NCI-H1048 (cell line): ENCODE measurements around the gene RICTOR.

ENCODE experiments used
- DNase-seq: peaks from one replicate; lab custom pipeline; 2025; lab: John Stamatoyannopoulos, UW

RICTOR gene, protein sequence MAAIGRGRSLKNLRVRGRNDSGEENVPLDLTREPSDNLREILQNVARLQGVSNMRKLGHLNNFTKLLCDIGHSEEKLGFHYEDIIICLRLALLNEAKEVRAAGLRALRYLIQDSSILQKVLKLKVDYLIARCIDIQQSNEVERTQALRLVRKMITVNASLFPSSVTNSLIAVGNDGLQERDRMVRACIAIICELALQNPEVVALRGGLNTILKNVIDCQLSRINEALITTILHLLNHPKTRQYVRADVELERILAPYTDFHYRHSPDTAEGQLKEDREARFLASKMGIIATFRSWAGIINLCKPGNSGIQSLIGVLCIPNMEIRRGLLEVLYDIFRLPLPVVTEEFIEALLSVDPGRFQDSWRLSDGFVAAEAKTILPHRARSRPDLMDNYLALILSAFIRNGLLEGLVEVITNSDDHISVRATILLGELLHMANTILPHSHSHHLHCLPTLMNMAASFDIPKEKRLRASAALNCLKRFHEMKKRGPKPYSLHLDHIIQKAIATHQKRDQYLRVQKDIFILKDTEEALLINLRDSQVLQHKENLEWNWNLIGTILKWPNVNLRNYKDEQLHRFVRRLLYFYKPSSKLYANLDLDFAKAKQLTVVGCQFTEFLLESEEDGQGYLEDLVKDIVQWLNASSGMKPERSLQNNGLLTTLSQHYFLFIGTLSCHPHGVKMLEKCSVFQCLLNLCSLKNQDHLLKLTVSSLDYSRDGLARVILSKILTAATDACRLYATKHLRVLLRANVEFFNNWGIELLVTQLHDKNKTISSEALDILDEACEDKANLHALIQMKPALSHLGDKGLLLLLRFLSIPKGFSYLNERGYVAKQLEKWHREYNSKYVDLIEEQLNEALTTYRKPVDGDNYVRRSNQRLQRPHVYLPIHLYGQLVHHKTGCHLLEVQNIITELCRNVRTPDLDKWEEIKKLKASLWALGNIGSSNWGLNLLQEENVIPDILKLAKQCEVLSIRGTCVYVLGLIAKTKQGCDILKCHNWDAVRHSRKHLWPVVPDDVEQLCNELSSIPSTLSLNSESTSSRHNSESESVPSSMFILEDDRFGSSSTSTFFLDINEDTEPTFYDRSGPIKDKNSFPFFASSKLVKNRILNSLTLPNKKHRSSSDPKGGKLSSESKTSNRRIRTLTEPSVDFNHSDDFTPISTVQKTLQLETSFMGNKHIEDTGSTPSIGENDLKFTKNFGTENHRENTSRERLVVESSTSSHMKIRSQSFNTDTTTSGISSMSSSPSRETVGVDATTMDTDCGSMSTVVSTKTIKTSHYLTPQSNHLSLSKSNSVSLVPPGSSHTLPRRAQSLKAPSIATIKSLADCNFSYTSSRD (N-terminal part only)

DNA sequence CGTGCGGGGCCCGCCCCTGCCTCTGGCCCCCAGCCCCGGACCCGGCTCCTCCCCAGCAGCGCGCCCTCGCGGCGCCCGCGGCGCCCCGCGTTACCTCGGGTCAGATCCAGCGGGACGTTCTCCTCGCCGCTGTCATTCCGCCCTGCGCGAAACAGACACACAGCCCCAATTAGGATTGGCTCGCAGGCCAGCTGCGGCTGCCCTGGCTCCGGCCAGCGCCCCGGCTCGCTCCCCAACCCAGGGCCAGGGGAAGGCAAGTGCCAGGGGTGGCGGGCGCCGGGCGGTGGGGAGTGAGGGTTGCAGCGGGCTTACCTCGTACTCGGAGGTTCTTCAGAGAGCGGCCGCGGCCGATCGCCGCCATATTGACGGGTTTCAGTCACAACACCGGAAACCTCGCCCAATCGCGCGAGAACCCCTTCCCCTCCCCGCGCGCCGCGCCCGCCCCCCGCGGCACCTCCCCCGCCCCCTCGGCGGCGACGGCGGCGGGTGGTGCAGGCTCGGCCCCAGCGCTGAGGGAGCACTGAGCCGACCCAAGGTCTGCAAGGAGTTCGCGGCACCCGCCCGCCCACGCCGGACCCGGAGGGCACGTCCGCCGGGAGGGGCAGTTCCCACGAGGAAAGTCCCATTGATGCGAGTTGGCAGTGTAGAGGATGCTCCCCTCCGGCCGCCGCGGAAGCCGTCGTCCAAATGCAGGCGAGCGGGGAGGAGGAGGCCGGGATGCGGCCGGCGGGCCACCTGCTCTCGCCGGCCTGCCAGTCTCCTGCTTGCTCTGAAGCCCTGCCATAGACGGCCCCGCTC, at the start of gene RICTOR:
RICTOR (minus strand) TSS at position 383 of the 798 bp plus-strand sequence; CDS start at position 361, 22 bp downstream.
- DNase-seq, result peak; percentile 65

DNA sequence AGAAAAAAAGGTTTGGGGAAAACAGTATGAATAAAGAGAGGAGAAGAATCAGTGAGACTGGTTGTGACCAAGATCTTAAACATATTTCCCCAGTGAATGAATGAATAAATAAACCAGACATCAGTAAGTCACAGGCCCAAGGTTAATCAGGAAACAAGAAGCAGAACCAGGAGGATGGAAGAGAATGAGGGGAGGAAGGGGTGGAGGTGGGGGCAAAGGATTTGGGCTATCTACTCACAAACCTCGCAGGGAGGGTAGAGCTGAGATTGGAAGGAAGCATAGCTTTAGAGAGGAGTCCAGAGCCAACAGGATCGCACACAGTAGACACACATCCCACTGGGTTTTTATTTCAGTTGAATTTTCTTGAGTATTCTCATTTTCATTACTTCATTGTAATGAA, 47.7 kb upstream of the RICTOR start:
- no peak for DNase-seq

DNA sequence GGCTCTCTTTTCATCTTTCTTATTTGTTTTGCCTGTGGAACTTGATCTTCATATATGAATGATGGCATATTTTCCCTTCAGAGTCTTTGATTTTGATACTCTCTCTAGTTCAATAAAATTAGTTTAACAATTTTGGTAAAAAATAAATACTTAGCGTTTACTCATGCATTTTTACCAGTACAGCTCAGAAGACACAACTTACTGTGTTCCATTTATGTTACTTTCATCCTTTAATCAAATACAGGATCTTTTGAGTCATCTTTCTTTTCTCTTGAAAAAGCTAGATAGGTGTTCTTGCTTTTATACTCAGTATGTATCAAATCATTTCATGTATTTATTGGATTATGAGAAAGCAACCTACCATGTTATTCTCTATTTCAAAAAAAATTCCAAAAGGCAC, 47.1 kb upstream of the RICTOR start:
- no peak for DNase-seq

DNA sequence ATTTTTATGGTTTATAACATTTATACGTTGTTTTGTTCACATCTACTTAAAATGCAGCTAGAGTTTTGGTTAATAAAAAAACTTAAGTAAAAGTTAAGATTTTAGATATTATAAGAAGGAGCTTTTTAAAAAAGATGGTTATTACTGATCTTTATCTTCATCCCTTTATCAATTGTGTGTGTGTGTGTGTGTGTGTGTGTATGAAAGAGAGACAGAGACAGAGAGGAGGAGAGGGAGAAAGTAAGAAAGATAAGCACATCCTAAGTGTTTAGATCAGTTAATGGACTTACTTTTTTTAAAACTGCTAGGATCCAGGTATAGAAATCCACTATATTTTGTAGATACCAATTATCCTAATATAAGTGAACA, 45.8 kb upstream of the RICTOR start:
- DNase-seq, result no peak

DNA sequence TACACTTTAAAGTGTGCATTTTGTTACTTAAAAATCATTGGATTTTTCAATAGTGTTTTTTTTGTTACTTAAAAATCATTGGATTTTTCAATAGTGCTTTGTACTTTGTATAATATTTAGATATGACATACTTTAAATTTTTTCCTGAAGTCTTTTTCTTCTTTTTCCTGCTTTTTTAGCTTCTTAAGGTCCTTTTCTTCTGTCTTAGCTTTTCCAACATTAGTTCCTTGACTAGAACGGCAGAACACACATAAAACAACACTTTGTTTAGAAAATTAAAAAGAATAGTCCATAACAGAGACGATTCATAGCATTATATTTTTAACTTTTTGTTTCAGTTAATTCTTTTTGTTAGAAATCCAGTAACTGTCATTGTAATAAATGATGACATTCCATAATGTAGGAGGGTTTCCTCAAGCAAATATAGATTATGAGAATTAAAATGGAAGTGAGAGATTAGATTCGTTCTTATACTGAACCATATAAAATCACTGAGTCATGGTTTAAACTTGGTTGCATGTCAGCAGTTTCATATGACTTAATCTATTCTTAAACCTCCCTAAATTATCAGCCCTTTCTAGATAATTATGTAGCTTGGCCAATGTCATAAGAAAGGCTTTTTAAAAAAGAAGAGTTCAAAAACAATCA, 45.3 kb upstream of the RICTOR start:
- no peak for DNase-seq

DNA sequence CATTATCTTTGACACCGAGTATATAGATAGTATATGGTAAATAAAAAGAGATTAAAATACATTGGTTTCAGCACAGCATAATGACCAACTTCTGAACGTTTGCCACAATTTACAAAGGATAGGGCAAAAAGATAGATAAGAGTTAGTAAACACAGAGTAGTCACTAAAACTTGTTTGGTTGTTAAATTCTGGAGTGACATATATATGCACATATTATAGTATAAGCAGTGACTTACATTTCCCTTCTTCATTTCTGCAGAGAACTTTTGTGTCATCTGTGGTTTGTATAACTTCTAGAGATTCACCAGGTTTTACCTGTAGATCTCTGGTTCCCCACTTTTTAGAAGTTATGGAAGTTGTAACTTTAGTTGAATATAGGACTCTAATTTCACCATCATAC, 44.4 kb upstream of the RICTOR start:
- DNase-seq, result no peak

DNA sequence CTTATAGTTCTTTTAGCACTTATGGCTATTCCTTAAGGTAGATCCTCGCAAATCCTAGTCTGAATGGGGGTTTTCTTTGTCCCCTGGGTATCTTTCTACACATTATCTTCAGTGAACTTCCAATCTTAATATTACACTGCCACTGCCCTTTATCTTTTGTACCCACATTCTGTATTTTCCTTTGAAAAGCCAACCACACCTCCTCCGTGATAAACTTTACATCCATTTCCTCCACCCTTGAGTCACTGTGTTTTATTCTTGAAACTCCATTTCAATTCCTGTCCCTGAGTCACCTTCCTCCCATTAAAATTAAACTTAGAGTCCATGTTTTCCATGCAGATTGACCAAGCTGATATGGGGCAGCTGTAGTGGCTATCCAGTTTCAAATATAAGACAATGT, 43.2 kb upstream of the RICTOR start:
- DNase-seq, result no peak

DNA sequence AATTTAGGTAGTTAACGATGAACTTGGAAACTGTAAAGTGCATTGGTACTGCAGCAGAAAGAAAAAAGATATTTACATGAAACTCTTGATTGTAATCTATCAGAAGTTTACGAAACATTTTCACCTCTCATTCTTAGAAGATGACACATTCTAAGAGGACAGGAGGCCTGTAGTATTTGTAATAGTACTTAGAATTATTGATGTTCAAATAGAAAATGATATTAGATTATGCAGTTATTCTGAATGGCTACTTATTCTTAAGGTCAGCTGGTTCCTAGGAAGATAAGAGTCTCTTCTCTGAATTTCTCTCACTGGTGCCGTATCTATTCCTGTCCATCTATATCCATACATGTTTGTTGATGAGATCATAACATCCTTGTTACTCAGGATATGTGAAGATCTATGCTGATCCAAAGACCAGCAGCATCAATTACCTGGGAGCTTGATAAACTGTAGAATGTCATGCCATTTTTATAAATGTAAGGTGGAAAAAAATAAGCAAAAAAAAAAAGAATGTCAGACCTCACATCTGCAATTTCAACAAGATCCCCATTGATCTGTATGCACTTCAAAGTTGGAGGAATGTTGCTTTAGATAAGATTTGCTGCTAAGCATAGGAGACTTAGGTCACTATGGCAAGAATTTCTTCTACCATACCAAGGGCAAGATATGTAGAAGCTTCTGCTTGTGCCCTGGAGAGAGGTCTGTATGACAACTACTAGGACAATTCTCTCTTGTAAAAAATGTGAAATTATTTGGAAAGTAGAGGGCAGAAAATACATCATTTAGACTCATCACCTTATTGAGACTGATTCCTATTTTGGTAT, 42.4 kb upstream of the RICTOR start:
- DNase-seq, result no peak

DNA sequence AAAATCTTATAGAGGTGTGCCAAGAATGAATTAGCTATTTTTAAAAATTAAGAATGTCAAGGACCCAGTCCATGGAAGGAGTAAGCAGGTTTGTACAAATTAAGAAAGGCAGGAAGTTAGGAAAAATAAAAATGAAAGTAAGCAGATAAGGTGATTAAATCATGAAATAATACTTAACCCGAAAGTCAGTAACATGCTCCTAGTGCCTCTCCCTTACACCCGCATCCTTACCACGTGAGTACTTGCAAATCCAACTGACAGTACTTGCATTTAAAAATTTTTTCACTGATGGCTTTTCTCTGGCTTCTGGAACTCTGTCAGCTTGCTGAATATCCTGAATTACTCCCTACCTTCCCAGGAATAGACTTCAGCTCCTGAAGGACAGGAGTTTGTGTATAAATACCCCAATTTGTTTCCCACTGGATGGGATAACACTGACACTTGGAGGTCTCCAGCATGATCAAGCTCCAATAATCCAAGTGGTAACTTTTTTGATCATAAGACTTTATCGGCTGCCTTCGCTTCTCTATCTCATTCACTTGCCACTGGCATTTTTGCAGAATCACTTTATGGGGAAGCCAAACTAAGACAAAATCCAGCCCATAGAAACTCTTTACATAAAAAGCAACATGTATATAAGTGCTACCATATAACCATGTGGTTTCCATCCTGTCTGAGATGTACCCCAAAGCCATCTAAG, 41.6 kb upstream of the RICTOR start:
- DNase-seq, result no peak

DNA sequence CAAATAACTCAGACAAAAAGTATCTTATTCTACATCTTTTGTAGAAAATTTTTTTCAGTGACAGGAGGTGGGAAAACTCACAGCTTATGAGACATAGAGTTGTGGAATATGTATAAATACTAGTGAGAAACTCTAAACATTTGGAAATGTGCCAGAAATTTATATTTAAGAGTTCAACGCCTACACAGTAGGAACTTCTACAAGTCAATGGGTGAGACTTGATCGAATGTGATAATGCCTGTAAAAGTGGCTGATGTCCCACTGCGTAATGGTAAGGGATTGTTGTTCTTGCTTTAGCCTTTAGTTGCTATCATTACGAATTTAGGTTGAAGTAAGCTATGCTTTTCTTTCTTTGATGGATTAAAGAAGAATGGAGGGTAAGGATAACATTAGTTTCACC, 40.0 kb upstream of the RICTOR start:
- DNase-seq, result no peak

DNA sequence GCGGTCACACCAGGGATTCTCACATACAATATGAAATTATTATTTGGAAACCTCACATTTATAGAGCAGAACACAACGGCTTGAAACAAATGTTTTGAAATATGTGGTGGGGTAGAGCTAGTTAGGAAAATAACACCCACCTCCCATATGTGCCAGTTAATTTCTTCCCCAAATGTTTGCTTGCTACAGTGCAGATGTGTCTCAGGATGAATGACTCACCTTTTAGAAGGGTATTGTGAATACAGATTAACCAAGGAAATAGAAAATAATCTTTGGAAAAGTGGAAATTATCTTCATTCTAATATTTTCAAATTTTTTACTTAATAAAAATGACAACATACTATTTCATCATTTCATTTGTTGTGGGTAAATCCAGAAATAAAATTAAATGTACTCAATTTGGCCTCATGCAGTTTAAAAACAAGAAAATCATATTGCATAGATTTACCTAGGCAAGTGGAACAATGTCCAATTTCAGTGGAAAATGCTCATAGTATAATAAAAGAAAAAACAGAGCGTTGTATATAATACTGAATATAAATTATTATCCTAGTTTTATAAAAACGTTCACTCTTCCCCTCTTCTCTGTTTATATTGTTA, 39.3 kb upstream of the RICTOR start:
- DNase-seq, result no peak

DNA sequence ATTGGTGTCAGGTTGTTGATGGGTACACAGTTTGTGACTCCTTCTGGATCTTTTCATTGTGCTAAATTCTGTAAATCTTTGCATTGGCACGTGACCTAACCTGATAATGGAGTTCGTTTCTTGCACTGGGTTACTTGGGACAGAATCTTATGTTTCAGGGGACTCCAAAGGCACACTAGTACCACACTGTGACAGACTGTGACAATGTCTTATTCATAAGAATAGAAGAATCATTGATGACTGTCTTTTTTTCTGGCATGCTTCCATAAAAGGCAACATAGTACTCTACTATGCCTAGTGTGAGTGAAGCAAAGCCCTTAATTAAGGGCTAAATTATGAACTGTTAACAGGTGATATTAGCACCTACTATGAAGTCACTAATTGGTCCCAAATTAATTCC, 35.4 kb upstream of the RICTOR start:
- no peak for DNase-seq

DNA sequence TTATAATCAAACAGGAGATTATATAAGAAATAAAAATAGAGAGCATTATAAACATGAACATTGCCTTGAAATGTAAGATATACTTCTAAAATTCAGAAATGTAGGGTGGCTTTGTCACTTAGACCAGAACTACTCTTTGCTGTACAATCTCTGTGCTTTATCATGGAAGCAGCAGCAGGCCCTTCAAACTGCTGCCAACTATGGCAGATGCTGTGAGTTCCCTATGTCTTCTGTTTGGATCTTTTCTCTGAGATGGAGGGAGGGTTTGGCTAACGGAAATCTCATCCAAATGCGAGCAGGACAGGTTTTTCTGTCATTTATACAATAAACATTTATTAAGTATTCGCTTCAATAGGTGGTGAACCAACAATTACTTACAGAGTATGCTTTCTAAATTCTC, 34.8 kb upstream of the RICTOR start:
- no peak for DNase-seq

DNA sequence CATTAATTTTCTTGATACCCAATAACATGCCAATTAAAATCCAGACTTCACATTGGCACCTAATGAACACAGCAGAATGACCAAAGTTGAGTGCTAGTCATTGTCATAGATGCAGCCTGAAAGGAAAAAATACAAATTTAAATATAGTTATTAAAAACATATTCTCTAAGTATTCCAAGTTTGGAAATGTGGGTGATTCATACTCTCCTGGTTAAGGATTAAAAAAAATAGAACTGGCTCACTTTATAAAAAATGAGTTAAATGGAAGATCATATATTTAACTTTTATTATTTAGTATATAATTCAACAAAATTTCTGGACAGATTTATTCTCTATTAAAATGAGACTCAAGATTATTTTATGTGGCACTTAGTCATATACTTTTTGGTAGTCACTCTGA, 33.2 kb upstream of the RICTOR start:
- DNase-seq, result no peak

DNA sequence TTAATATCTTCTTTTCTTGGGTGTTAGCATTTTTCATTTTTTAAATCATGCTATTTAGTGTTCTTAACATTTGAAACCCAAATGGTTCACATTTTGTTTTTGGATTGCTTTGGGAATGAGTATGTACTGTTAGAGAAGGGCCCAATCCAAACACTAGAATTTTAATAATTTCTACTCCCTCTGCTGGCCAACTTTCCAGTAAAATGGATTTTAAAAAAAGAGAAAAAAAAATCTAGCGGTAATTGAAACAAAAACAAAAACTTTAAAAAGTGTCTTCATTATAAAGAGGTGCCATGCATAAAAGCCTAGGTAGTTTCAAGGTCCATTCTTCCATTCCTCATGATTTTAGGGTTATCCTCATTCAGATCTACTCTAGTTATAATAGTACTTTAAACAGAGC, 32.1 kb upstream of the RICTOR start:
- DNase-seq, result no peak

DNA sequence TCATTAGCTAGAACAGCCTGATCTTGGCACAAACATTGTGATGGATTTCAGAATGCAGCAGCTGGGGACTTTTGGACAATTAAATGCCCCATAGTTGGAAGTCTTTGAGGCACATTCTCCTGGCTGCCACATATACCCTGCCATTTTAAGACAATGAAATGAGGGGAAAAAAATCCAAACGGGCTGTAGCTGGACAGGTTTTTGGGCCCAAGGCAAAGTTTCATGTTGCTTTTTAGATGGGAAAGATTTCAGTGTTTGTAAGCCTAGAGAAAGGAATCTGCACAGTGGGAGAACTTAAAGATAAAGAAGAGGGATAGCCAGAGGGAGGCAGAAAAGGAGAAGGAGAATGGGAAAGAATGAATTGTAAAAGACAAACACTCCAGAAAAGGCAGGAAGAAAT, 30.0 kb upstream of the RICTOR start:
- DNase-seq, result no peak

DNA sequence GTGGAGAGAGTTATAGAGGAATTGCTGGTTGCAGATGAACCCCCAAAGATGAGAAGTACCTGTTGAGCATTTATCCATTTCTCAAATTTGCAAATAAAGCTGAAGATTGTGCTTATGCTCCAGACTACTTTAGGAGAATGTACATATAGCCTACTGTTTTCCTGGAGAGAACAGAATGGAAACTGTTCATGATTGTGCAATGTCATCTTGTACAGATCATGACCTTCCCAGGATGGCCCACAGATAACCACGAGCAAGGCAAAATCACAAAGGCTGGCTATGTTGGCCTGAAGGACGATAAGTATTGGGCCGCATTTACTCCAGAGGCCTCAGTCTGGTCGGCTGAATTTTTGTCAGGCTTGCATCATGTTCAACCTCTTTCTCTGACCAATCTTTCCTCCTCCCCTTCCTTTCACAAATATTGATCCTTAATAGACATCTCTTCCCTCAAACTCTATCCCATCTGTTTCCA, 28.5 kb upstream of the RICTOR start:
- DNase-seq, result no peak

DNA sequence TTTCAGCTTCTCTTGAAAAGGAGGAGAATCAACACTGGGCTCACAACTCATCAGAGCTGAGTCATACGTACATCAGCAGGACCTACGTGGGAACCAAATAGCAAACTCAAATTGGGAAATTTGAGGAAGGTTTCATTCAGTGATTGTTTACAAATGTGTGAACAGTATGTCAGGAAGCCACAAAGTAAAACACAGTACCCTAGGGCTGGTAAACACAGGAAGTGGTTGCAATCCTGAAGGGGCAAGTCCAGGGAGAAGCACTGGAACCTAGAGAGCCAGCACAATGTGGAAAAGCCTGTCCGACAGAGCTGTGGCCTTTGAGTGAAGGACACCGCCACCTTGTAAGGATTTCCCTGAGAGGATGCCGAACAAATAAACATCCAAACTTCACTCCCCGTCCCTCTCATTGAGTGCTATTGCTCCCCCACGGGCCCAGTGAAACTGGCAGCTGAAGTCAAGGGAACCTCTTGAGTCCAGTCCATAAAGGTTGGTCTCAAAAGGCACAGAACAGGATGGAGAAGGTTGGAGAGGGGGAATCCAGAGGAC, 26.7 kb upstream of the RICTOR start:
- no peak for DNase-seq
